Activated CD8-positive, alpha-beta T cell treated with anti-CD3 and anti-CD28 coated beads for 36 hours (primary cell): ENCODE measurements around the gene FBXO2. TPM values are rescaled to one million over a fixed set of nuclear protein-coding genes. Genes with fewer than 3 reads are reported as not detected.

Experiments used
- ATAC-seq: fragments of 200-7000 bp; cut with Tn5 transposase; one replicate; pipeline ENCODE4 v1.10.0; 2021; ENCODE audit warnings: mild to moderate bottlenecking, moderate library complexity
- CTCF ChIA-PET: fragments of 350-600 bp; sonication (Branson Sonifier 250); formaldehyde crosslinking; loops from one replicate; lab custom pipeline; 2021; ENCODE audit warnings: antibody characterized with exemption; lab: Charles Lee
- POLR2A ChIA-PET: fragments of 350-600 bp; sonication (Branson Sonifier 250); formaldehyde crosslinking; loops from one replicate; lab custom pipeline; 2021; ENCODE audit warnings: antibody characterized with exemption; lab: Charles Lee
- DNase-seq: peaks from one replicate; pipeline ENCODE4 v3.0.0-alpha.2; 2020
- H3K27ac Mint-ChIP-seq: one replicate; pipeline ENCODE4 v1.8.0; 2021; ENCODE audit warnings: mild to moderate bottlenecking, mixed read lengths
- H3K27me3 Mint-ChIP-seq: one replicate; pipeline ENCODE4 v1.8.0; 2021; ENCODE audit warnings: mixed read lengths
- H3K36me3 Mint-ChIP-seq: one replicate; pipeline ENCODE4 v1.8.0; 2021; ENCODE audit warnings: low read depth, mixed read lengths
- H3K4me1 Mint-ChIP-seq: one replicate; pipeline ENCODE4 v1.8.0; 2021; ENCODE audit warnings: low read depth, mixed read lengths
- H3K4me3 Mint-ChIP-seq: one replicate; pipeline ENCODE4 v1.8.0; 2021; ENCODE audit warnings: mild to moderate bottlenecking, moderate library complexity, mixed read lengths
- H3K9me3 Mint-ChIP-seq: one replicate; pipeline ENCODE4 v1.8.0; 2021; ENCODE audit warnings: mixed read lengths
- intact Hi-C: fragments of 100-400 bp; cut with micrococcal nuclease; formaldehyde crosslinking; loops from one replicate; pipeline ENCODE4 v1.10.0; 2022
- total RNA-seq, 2 experiments: library from RNA; stranded (reverse); gene quantifications; one replicate each; pipeline ENCODE4 v1.2.3, GENCODE V29; 2021
- TF ChIP-seq, protein P1 (sequence below): fragments of 200-600 bp; IDR thresholded peaks from one replicate; pipeline ENCODE4 v1.8.0; 2022; ENCODE audit warnings: antibody characterized with exemption, mild to moderate bottlenecking

Gene FBXO2
- total RNA-seq, 2 experiments from 2014 or later: 1.7 to 1.9 TPM

DNA sequence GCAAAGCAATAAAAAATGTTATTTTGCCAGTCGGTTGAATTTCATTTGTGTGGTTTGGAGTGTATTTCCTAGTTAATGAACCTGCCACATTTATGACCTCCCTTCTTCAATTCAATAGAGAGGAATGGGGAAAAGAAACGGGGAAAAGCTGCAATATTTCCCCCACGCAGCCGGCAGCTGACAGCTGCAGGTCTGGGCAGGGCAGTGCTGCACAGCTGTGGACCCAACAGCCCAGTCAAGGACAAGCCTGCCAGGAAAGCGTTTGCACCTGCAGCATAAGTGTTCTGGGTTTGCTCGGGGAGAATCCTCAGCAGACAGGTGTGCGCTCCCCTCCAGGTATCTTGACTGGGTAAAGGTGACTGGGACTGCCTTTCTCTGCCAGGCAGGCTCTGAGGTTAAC lies 53.4 kb downstream of the FBXO2 start:
- H3K4me3 Mint-ChIP-seq: no peak overlapping the region
- no peaks in the 10 kb centered on the region for H3K36me3 Mint-ChIP-seq
- intact Hi-C loops: no loop called here
- ATAC-seq: no peak
- CTCF ChIA-PET: no interaction called here
- POLR2A ChIA-PET: no interaction called here
- H3K4me1 Mint-ChIP-seq: no peaks in the 10 kb centered on the region
- H3K27me3 Mint-ChIP-seq: peaks cover 6% of the 10 kb centered on the region
- no peaks in the 10 kb centered on the region for H3K9me3 Mint-ChIP-seq
- TF ChIP-seq, protein P1, sequence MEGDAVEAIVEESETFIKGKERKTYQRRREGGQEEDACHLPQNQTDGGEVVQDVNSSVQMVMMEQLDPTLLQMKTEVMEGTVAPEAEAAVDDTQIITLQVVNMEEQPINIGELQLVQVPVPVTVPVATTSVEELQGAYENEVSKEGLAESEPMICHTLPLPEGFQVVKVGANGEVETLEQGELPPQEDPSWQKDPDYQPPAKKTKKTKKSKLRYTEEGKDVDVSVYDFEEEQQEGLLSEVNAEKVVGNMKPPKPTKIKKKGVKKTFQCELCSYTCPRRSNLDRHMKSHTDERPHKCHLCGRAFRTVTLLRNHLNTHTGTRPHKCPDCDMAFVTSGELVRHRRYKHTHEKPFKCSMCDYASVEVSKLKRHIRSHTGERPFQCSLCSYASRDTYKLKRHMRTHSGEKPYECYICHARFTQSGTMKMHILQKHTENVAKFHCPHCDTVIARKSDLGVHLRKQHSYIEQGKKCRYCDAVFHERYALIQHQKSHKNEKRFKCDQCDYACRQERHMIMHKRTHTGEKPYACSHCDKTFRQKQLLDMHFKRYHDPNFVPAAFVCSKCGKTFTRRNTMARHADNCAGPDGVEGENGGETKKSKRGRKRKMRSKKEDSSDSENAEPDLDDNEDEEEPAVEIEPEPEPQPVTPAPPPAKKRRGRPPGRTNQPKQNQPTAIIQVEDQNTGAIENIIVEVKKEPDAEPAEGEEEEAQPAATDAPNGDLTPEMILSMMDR: no peak
- DNase-seq: no peak
- no peak overlapping the region for H3K27ac Mint-ChIP-seq

DNA sequence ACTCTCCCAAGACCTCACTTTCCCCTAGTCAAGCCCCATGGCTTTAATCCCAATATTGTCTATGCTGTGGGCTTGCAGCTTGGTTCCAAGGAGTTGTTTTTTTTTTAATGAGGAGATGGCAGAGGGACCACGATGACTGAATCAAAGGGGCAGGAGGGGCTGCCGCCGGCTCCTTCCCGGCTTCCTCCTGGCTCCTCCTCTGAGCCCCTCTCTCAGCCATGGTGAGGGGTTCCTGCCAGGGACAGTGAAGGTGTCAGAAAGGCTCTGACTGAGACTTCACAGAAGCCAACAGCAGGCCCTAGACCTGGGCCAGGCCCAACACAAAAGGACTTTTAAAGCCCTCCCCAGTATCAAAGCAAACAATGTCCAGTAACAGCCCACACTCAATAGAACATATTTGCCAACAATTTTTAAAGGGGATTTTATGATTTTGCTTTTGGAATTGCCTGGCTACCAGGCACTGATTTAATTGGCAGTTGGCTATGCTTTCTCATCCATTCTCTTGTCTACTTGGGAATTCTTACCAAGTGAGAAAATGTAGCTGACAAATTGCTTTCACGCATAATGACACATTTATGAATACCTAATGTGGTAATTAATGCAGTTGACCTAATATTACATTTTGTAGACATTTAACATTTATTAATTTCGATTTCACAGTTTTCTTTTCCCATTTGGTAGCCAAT lies 54.2 kb downstream of the FBXO2 start:
- no peaks in the 10 kb centered on the region for H3K36me3 Mint-ChIP-seq
- CTCF ChIA-PET: no interaction called here

DNA sequence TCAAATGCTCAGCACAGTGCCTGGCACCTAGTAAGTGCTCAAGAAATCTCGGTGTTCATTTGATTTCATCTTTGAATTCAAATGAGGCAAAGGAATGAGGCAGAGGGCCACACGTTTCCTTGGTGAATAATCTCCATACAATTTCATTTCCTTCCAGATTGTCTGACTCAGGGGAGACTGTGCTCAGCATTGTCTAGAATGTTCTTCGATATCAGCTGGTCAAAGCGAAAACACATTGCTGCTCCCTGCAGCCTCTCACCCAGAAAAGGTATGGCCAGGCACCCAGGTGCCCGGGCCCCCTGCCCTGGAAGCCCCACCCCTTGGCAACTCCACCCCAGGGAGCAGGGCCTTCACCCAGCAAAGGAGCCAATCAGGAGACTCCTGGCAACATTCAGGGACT lies 55.8 kb downstream of the FBXO2 start:
- no peak overlapping the region for H3K4me3 Mint-ChIP-seq
- no peak for ATAC-seq
- no peaks in the 10 kb centered on the region for H3K9me3 Mint-ChIP-seq
- no peak for DNase-seq
- intact Hi-C loops: no loop called here
- H3K4me1 Mint-ChIP-seq: no peaks in the 10 kb centered on the region
- H3K27ac Mint-ChIP-seq: no peak overlapping the region
- peaks cover 13% of the 10 kb centered on the region for H3K27me3 Mint-ChIP-seq
- POLR2A ChIA-PET: no interaction called here
- no peaks in the 10 kb centered on the region for H3K36me3 Mint-ChIP-seq
- TF ChIP-seq, protein P1: no peak
- CTCF ChIA-PET: interaction anchor here (1.1 kb wide), 1 partner anchor 43 kb away, joined by 3 read pairs; no protein-coding TSS in a partner anchor

More for the DNA sequence above, 54.2 kb downstream of the FBXO2 start:
- no peak overlapping the region for H3K4me3 Mint-ChIP-seq
- H3K9me3 Mint-ChIP-seq: no peaks in the 10 kb centered on the region
- POLR2A ChIA-PET: interaction anchor here (1.0 kb wide), 1 partner anchor 9 kb away, joined by 3 read pairs; no protein-coding TSS in a partner anchor
- TF ChIP-seq, protein P1: no peak
- no peak for ATAC-seq
- peaks cover 9% of the 10 kb centered on the region for H3K27me3 Mint-ChIP-seq
- H3K4me1 Mint-ChIP-seq: no peaks in the 10 kb centered on the region
- no peak overlapping the region for H3K27ac Mint-ChIP-seq
- no peak for DNase-seq
- intact Hi-C loops: no loop called here

Other genes starting within 250 kb of the FBXO2 start
- under 1 TPM; 0.63 to 0.65 TPM for gene DISP3, start 175.3 kb downstream of the FBXO2 start, total RNA-seq
- gene FBXO44, start 448 bp upstream of the FBXO2 start, total RNA-seq: 10 to 100 TPM; 18.1 to 20.4 TPM
- 1 to 10 TPM; 6.2 to 7.9 TPM for gene FBXO6, start 9.8 kb upstream of the FBXO2 start, total RNA-seq
- 10 to 100 TPM; 86.5 to 90.4 TPM for gene MAD2L2, start 26.7 kb upstream of the FBXO2 start, total RNA-seq
- under 1 TPM; 0.18 to 0.20 TPM for gene DRAXIN, start 37.3 kb upstream of the FBXO2 start, total RNA-seq
- 1 to 10 TPM; 8.9 to 9.4 TPM for gene AGTRAP, start 81.7 kb upstream of the FBXO2 start, total RNA-seq
- gene C1orf167, start 107.8 kb upstream of the FBXO2 start, total RNA-seq: not detected
- gene MTHFR, start 151.5 kb upstream of the FBXO2 start, total RNA-seq: 1 to 10 TPM; 9.6 TPM
- 10 to 100 TPM; 10.8 to 12.2 TPM for gene CLCN6, start 151.8 kb upstream of the FBXO2 start, total RNA-seq
- not detected for gene NPPA, start 193.4 kb upstream of the FBXO2 start, total RNA-seq
- not detected for gene NPPB, start 204.5 kb upstream of the FBXO2 start, total RNA-seq